BLaER1 treated with 17β-estradiol and CSF1 and Interleukin-3, amounts not matched to agents 10 nM and 100 nM (cell line): ENCODE measurements around the gene MSX2.

Experiments used
- H3K27ac ChIP-seq, 11 experiments: shearing (Covaris generic); formaldehyde crosslinking; 2 replicates each; pipeline ENCODE4 v1.8.1; 2022
- H3K27me3 ChIP-seq, 11 experiments: shearing (Covaris generic); formaldehyde crosslinking; 2 replicates each; pipeline ENCODE4 v1.8.1; 2022
- H3K36me3 ChIP-seq, 11 experiments: shearing (Covaris generic); formaldehyde crosslinking; 2 replicates each; pipeline ENCODE4 v1.8.1; 2022
- H3K4me1 ChIP-seq, 10 experiments: shearing (Covaris generic); formaldehyde crosslinking; 2 replicates each; pipeline ENCODE4 v1.8.1; 2022
- H3K4me2 ChIP-seq, 11 experiments: shearing (Covaris generic); formaldehyde crosslinking; 2 replicates each; pipeline ENCODE4 v1.8.1; 2022
- H3K4me3 ChIP-seq, 10 experiments: shearing (Covaris generic); formaldehyde crosslinking; 2 replicates each; pipeline ENCODE4 v1.8.1; 2022
- H3K9ac ChIP-seq, 11 experiments: shearing (Covaris generic); formaldehyde crosslinking; 2 replicates each; pipeline ENCODE4 v1.8.1; 2022
- H3K9me3 ChIP-seq, 11 experiments: shearing (Covaris generic); formaldehyde crosslinking; replicated peaks in 1 of 11; 2 replicates each; pipeline ENCODE4 v1.8.1; 2022
- H4K20me1 ChIP-seq, 11 experiments: shearing (Covaris generic); formaldehyde crosslinking; 2 replicates each; pipeline ENCODE4 v1.8.1; 2022
- Cebpa-rat ChIP-seq, 11 experiments: shearing (Covaris generic); IDR thresholded peaks; 2 replicates each; pipeline ENCODE4 v1.8.1; 2022

The MSX2 gene

DNA sequence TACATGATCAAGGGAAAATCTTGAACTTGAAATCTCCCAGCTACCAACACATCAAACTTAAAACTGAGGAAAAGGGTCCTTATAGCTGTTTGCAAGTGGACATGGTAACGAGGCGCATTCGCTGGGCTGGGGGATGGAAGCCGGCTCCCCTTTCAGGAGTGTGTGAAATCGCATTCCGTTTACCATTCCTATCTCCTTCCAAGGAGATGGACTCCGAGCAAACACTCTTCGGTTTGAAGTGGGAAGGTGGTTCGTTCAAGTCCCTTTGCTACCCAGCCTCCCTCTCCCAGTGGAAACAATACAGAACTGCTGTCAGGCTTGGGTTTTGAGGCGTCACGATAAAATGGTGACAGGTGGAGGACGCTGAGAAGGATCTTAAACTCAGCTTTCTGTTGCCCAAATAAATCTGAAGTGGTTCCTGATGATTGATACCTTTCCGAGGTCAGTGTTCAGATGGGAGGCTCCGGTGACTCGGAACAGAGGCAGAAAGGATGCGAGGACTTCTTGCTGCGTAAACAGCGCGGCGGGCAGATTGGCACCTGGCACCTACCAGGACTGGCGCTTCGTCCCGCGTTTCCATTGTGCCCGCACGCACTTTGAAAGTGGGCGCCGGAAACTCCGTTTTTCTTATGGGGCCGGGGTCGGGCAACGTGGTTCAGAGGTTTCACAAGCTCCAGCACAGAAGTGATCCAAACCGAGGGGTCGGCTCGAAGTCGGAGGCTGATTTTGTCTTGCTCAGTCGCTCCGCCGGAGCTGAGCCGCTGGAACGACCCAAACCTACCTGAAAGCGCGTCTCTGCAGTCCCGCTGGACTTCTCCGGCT is 7.0 kb downstream of the MSX2 start:
- Histone ChIP-seq H3K9me3 (peaks cover 8 to 22% (median 18%) of the 10 kb centered on the region in 11 experiments; a peak in 21 of 22 replicates), H3K4me3 (no peak overlapping the region), H3K27me3 (peaks cover 54 to 94% (median 90%) of the 10 kb centered on the region in 11 experiments), H3K36me3 (no peaks in the 10 kb centered on the region), H3K9ac (no peak overlapping the region), H4K20me1 (peaks cover 0 to 13% (median 0%) of the 10 kb centered on the region in 11 experiments; a peak in 4 of 22 replicates), H3K4me1 (no peaks in the 10 kb centered on the region), H3K27ac (no peak overlapping the region), H3K4me2 (no peak overlapping the region)
- TF ChIP-seq Cebpa-rat (IDR thresholded peaks at IDR 0.05) = no peak

DNA sequence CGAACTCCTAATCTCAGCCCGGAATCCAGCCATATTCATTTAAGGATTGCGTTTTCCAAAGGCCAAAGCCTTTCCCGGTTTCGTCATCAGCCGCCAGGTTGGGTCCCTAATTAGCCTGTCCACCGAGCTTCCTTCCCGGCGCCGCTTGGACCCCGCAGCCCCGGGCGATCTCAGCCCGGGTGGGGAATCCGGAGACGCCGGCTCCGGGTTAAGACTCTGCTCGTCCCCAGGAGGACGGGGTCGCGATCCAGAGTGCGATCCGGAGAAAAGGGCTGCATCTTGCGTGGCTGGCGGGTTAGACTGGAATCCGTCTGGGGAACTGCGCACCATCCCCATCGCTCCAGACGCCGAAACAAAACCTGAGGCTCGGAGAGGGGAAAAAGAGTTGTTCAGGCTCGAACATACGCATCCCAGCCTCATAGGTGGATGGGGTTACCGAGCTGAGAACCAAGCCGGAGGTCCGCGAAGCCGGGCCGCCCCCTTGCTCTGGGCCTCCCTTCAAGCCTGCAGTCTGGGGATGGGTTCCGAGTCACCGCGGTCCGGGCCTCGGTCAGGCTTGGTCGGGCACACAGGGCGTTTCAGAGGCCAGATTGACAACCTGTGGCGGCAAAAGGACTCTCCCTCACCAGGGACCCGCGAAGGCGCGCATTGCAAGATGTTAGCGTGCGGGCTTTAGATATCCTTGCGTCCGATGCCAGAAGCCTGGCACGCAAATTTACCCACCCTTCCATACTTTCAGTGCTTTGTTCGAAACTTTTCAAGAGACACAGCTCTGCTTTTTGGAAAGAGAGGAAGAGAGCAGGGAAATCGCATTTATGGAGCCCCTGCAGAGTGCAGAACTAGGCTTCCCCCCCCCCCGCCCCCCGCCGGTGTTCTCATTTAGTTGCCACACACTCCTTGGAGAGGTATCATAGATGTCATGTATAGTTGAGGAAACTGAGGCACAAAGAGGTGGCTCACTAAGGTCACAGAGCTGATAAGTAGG is 7.9 kb downstream of the MSX2 start:
- Histone ChIP-seq H3K27ac (no peak overlapping the region), H3K9ac (no peak overlapping the region)

DNA sequence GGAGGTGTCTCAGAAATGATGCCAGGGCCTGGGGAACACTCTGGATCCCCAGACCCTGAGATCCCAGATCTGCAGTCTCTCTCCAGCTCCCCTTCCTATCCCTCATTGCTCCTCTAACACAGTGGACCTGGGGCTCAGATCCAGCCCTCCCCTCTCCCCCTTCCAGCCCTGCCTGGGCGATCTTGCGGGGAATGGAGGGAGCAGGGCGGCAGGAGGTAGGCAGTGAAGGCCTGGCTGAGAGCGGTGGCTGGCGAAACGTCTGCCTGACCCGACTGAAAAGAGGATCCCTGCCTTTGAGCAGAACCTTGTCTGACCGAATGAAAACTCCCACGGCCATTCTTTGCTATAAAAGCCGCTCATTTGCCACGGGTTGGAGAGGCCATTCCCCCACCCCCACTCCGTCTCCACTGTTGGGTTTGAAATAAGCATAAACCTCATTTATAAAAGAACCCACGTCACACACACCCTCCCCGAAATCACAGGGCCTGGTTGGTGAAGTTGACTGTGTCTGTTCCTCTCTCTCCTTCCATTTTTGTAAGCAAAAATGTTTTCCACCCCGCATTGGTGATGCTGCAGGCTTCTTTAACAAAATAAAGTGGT is 8.8 kb downstream of the MSX2 start:
- no peak overlapping the region for H3K4me3 ChIP-seq
- H3K36me3 ChIP-seq = no peaks in the 10 kb centered on the region
- H3K9ac ChIP-seq = no peak overlapping the region
- H4K20me1 ChIP-seq = peaks cover 0 to 13% (median 0%) of the 10 kb centered on the region in 11 experiments; a peak in 4 of 22 replicates
- H3K27me3 ChIP-seq = peaks cover 54 to 77% (median 72%) of the 10 kb centered on the region in 11 experiments
- H3K27ac ChIP-seq = no peak overlapping the region
- TF ChIP-seq Cebpa-rat (IDR thresholded peaks at IDR 0.05) = no peak
- H3K9me3 ChIP-seq = peaks cover 8 to 22% (median 18%) of the 10 kb centered on the region in 11 experiments; a peak in 21 of 22 replicates
- no peaks in the 10 kb centered on the region for H3K4me1 ChIP-seq
- H3K4me2 ChIP-seq = no peak overlapping the region

More for the DNA sequence above, 7.9 kb downstream of the MSX2 start:
- Histone ChIP-seq H3K36me3 (no peaks in the 10 kb centered on the region), H3K4me2 (no peak overlapping the region), H3K4me3 (no peak overlapping the region), H3K4me1 (no peaks in the 10 kb centered on the region), H3K27me3 (peaks cover 54 to 86% (median 81%) of the 10 kb centered on the region in 11 experiments), H3K9me3 (peaks cover 8 to 22% (median 18%) of the 10 kb centered on the region in 11 experiments; a peak in 21 of 22 replicates), H4K20me1 (peaks cover 0 to 13% (median 0%) of the 10 kb centered on the region in 11 experiments; a peak in 4 of 22 replicates)
- TF ChIP-seq Cebpa-rat (IDR thresholded peaks at IDR 0.05) = no peak

DNA sequence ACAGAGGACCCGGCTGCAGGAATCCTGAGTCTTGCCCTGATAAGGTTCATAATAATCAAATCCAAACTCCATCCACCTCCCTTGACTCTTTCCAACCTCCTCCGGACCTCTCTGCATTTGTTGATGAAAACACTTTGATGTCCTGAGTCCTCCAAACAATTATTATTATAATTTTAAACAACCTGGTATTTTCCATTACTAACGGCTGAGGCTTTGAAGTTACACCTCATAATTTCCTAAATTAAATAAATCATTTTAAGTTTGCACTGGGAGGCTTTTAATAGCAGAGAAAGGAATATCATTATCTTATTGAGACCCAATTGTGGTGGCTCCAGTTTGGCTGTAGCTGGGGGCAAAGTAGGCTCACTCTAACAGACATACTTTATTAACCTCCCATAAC is 9.5 kb downstream of the MSX2 start:
- H3K27me3 ChIP-seq = peaks cover 54 to 74% (median 72%) of the 10 kb centered on the region in 11 experiments
- H3K9ac ChIP-seq = no peak overlapping the region
- TF ChIP-seq Cebpa-rat (IDR thresholded peaks at IDR 0.05) = no peak
- no peak overlapping the region for H3K27ac ChIP-seq
- no peak overlapping the region for H3K4me3 ChIP-seq
- H4K20me1 ChIP-seq = peaks cover 0 to 13% (median 0%) of the 10 kb centered on the region in 11 experiments; a peak in 4 of 22 replicates
- H3K36me3 ChIP-seq = no peaks in the 10 kb centered on the region
- H3K9me3 ChIP-seq = peaks cover 8 to 22% (median 18%) of the 10 kb centered on the region in 11 experiments; a peak in 21 of 22 replicates
- H3K4me1 ChIP-seq = no peaks in the 10 kb centered on the region
- H3K4me2 ChIP-seq = no peak overlapping the region

DNA sequence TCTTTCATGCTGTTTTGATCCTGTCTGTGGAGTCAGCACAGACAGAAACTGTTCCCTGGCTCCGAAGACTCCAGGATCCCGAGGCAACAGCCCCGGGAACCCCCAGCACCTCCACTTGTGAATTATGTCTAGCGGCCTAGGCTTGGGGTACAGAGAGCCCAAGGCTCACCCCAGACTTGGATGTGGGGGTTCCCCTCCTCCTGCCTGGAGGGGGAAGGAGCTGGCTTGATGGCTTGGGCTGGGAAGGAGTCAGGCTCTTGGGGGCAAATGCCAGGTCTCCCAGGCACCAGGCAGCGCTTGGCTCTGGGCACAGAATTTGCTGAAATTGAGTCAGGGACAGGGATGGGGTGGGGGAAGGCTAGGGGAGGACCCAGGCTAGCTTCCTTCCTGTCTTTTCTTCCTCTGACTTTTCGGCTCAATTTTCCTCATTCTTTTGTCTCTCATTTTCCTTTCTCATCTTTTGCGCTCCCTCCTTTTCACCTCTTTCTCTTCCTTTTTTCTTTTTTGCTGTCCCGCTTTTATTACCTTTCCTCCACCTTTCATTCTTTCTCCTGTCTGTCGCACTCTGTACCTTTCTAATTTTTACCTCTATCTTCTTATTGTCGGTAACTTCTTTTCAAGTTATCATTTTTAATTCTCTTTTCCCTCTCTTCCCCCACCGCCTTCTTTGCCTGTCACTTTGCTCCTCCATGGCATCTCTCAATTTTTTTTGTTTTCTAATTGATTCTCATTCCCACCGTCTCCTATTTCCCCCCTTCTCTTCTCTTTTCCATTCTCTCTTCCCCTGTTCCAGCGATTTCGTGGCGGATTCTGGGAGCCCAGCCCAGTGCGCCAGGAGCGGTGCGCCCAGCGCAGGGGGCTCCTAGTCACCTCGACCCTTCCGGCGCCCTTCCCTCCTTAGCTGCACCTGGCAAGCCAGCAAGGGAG is 10.5 kb downstream of the MSX2 start:
- no peak overlapping the region for H3K9ac ChIP-seq
- H3K36me3 ChIP-seq = no peaks in the 10 kb centered on the region
- H3K4me3 ChIP-seq = no peak overlapping the region
- peaks cover 0 to 13% (median 0%) of the 10 kb centered on the region in 11 experiments; a peak in 4 of 22 replicates for H4K20me1 ChIP-seq
- H3K4me1 ChIP-seq = no peaks in the 10 kb centered on the region
- no peak overlapping the region for H3K27ac ChIP-seq
- no peak overlapping the region for H3K4me2 ChIP-seq
- H3K27me3 ChIP-seq = peaks cover 54 to 68% (median 65%) of the 10 kb centered on the region in 11 experiments
- H3K9me3 ChIP-seq = peaks cover 8 to 22% (median 18%) of the 10 kb centered on the region in 11 experiments; a peak in 21 of 22 replicates
- TF ChIP-seq Cebpa-rat (IDR thresholded peaks at IDR 0.05) = no peak

DNA sequence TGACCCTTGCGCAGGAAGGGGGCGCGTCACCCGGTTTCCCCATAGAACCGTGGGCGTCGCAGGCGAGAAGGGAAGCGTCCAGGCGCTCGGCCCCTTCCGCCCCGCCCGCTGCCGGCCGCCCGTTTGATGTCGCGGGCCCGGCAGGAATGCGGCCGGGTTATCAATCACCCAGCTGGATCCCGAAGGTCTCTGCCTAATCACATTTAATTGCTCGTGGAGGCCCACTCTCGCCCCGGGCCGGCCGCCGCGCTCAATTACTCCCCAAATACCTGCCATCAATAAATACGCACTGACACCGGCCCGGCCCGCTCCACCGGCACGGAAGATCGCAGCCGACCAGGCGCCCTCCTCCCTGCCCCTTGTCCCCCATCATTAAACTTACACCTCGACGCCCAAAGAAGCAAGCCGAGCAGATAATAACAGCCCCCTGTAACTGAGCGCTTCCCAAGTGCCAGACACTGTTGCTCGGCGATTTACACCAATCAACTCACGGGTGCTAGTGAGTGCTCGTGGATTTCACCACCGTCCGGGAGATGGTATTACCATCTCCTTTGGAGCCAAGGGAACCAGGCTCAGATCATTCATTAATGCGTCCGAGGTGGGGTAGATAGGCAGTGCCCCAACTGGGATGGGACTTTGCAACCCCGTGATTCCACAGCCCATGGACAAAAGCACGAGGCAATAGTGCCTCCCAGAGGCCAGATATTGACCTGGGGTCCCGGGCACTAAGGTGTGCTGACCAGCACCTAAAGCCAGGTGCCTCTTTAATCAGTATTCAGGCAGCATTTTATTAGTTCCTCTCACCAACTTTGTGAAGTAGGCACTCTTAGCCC is 11.3 kb downstream of the MSX2 start:
- Histone ChIP-seq H3K4me1 (no peaks in the 10 kb centered on the region), H3K27me3 (peaks cover 53 to 59% (median 57%) of the 10 kb centered on the region in 11 experiments), H3K4me2 (no peak overlapping the region), H3K36me3 (no peaks in the 10 kb centered on the region), H4K20me1 (peaks cover 0 to 13% (median 0%) of the 10 kb centered on the region in 11 experiments; a peak in 4 of 22 replicates), H3K9ac (no peak overlapping the region), H3K27ac (no peak overlapping the region), H3K9me3 (peaks cover 8 to 22% (median 18%) of the 10 kb centered on the region in 11 experiments; a peak in 21 of 22 replicates), H3K4me3 (no peak overlapping the region)
- no peak for TF ChIP-seq Cebpa-rat (IDR thresholded peaks at IDR 0.05)

DNA sequence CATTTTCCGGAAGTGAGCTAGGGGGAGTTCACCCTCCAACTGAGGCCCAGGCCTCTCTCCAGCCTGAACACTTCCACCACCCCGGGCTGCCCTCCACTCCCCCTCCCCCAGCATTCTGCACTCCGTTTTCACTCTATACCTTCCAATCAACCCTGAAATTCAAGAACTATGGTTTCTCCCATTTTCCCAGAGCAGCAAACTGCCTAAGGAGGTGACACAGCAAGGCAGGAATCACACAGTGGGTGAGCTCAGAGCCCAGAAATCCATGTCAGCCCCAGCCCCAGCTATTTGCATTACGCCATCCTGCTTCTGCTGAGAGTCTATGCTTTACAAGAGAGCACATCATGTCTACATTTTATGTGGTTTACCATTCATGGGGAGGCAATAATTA is 11.9 kb downstream of the MSX2 start:
- Histone ChIP-seq H3K9me3 (peaks cover 8 to 20% (median 18%) of the 10 kb centered on the region in 11 experiments; a peak in 21 of 22 replicates), H3K4me1 (no peaks in the 10 kb centered on the region), H3K27ac (no peak overlapping the region), H3K36me3 (no peaks in the 10 kb centered on the region), H3K9ac (no peak overlapping the region), H3K4me2 (no peak overlapping the region), H3K4me3 (no peak overlapping the region), H3K27me3 (peaks cover 47 to 53% (median 51%) of the 10 kb centered on the region in 11 experiments), H4K20me1 (peaks cover 0 to 13% (median 0%) of the 10 kb centered on the region in 11 experiments; a peak in 4 of 22 replicates)
- TF ChIP-seq Cebpa-rat (IDR thresholded peaks at IDR 0.05) = no peak
